ENCODE data around the gene URGCP. TPM values are rescaled to one million over a fixed set of nuclear protein-coding genes. Genes with fewer than 3 reads are reported as not detected.

URGCP gene
- total RNA-seq, 1 experiment from 2014 or later, result 28.0 TPM

DNA sequence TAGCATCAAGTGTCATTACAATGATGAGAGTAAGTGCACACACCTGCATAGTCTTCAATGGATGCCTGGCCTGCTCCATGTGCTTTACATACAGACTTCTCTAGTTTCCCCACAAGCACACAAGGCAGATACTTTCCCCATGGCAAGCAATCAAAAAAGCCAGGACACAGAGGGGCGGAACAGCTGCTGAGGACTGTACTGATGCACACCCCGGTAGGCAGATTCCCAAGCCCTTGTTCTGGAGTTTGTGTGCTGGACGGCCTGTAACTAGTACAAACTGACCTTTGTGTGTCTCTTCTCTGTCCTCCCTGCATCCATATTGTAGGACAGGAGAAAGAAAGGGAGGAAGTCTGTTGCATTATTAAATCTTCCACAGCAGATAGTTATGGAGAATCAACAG is 45.6 kb upstream of the URGCP start:
- no peaks in the 10 kb centered on the region for H3K9me2 ChIP-seq (ENCODE audit: insufficient read depth)
- intact Hi-C loops (cut with micrococcal nuclease), result no loop called here
- H4K20me1 ChIP-seq (ENCODE audit: insufficient read depth), result no peaks in the 10 kb centered on the region
- ChIA-PET POLR2A (no interaction called here), RAD21 (ENCODE audit: low non-redundant PET in 1 of 2, low total read pairs in 2 of 2, uncharacterized antibody in 2 of 2, unreplicated experiment in 2 of 2) (no interaction called here), CTCF (no interaction called here)
- H3K4me3 ChIP-seq (replicated peaks in 1 of 2; ENCODE audit: low read depth in 1 of 2, low read length in 2 of 2), result no peak overlapping the region
- H3K4me1 ChIP-seq (ENCODE audit: control insufficient read depth in 1 of 2, insufficient read depth in 2 of 2, low read length in 2 of 2), result no peaks in the 10 kb centered on the region
- no peaks in the 10 kb centered on the region for H3K9me3 ChIP-seq (ENCODE audit: control insufficient read depth in 1 of 2, insufficient read depth in 1 of 2, low read depth in 1 of 2, low read length in 2 of 2)
- H3K9ac ChIP-seq (ENCODE audit: low read length), result no peak overlapping the region
- TF ChIP-seq YY1 (IDR thresholded peaks at IDR 0.05; ENCODE audit: extremely low read depth, insufficient replicate concordance, low read depth, low read length) (no peak), JUND (IDR thresholded peaks at IDR 0.05) (no peak), CEBPB (IDR thresholded peaks at IDR 0.05; ENCODE audit: low read depth) (no peak), FOSL1 (IDR thresholded peaks at IDR 0.05; ENCODE audit: low read depth) (no peak), EZH2phosphoT487 (IDR thresholded peaks at IDR 0.05; ENCODE audit: borderline replicate concordance) (no peak), POLR2A (IDR thresholded peaks at IDR 0.05; ENCODE audit: borderline replicate concordance, extremely low read depth, insufficient read depth, insufficient read length) (no peak), ELF1 (IDR thresholded peaks at IDR 0.05; ENCODE audit: borderline replicate concordance, low read depth) (no peak)
- TF ChIP-seq, protein P1, sequence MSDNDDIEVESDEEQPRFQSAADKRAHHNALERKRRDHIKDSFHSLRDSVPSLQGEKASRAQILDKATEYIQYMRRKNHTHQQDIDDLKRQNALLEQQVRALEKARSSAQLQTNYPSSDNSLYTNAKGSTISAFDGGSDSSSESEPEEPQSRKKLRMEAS (IDR thresholded peaks at IDR 0.05), result no peak
- TF ChIP-seq, protein P2, sequence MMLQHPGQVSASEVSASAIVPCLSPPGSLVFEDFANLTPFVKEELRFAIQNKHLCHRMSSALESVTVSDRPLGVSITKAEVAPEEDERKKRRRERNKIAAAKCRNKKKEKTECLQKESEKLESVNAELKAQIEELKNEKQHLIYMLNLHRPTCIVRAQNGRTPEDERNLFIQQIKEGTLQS (IDR thresholded peaks at IDR 0.05), result no peak
- TF ChIP-seq, protein P3, sequence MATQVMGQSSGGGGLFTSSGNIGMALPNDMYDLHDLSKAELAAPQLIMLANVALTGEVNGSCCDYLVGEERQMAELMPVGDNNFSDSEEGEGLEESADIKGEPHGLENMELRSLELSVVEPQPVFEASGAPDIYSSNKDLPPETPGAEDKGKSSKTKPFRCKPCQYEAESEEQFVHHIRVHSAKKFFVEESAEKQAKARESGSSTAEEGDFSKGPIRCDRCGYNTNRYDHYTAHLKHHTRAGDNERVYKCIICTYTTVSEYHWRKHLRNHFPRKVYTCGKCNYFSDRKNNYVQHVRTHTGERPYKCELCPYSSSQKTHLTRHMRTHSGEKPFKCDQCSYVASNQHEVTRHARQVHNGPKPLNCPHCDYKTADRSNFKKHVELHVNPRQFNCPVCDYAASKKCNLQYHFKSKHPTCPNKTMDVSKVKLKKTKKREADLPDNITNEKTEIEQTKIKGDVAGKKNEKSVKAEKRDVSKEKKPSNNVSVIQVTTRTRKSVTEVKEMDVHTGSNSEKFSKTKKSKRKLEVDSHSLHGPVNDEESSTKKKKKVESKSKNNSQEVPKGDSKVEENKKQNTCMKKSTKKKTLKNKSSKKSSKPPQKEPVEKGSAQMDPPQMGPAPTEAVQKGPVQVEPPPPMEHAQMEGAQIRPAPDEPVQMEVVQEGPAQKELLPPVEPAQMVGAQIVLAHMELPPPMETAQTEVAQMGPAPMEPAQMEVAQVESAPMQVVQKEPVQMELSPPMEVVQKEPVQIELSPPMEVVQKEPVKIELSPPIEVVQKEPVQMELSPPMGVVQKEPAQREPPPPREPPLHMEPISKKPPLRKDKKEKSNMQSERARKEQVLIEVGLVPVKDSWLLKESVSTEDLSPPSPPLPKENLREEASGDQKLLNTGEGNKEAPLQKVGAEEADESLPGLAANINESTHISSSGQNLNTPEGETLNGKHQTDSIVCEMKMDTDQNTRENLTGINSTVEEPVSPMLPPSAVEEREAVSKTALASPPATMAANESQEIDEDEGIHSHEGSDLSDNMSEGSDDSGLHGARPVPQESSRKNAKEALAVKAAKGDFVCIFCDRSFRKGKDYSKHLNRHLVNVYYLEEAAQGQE (IDR thresholded peaks at IDR 0.05; ENCODE audit: low read depth), result no peak
- no peak for DNase-seq (ENCODE audit: low read depth, low spot score)
- no TSS peak for BruUV-seq (replicated peaks)
- no peak for ATAC-seq
- no peak overlapping the region for H3K27ac ChIP-seq (ENCODE audit: low read depth, low read length)
- H3K4me2 ChIP-seq (ENCODE audit: low read length), result no peak overlapping the region
- H3K27me3 ChIP-seq (ENCODE audit: insufficient read depth, low read length), result no peaks in the 10 kb centered on the region
- H2AFZ ChIP-seq (ENCODE audit: low read depth, low read length, poor library complexity, severe bottlenecking), result no peak overlapping the region
- no peaks in the 10 kb centered on the region for H3K79me2 ChIP-seq (ENCODE audit: insufficient read depth, low read length)
- H3K36me3 ChIP-seq (ENCODE audit: control insufficient read depth in 1 of 2, insufficient read depth in 2 of 2, low read length in 2 of 2), result no peaks in the 10 kb centered on the region

Measured in HCT116 (cell line).